ENCODE measurements around the gene TRIM61.

DNA sequence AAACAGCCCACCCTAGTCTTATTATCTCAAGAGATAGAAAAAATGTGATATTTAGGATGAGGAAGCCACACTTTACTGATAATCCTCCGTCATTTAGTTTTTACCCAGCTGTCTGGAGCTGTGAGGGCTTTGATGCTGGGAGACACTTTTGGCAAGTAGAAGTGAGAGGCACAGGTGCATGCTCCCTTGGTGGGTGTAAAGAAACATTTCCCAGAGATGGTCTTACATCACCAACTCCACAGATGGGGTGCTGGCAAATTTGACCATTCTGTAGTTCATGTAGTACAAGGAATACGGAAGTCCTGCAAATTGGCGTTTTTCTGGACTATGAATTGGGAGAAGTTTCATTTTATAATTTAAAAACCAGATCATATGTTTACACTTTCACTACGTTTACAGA, 28.5 kb downstream of the TRIM61 start:
- TF ChIP-seq POLR2A (IDR thresholded peaks at IDR 0.05; ENCODE audit: low read depth, low read length) (no peak), POLR2AphosphoS5 (IDR thresholded peaks at IDR 0.05; ENCODE audit: low read depth, low read length) (no peak), PAX5 (IDR thresholded peaks at IDR 0.05; ENCODE audit: insufficient read depth, low read length, severe bottlenecking) (no peak), TAF1 (IDR thresholded peaks at IDR 0.05; ENCODE audit: low read depth, low read length) (no peak)

Measured in GM12891 (cell line).